GM19240 (cell line): ENCODE data around the gene KHDC4.

Experiments
- DNase-seq: peaks from one replicate; pipeline ENCODE4 v3.0.0; 2011; ENCODE audit warnings: low spot score; ENCODE audit not compliant: insufficient read length

Gene KHDC4

GRCh38 chr1:155969377-155969791 lies 35.2 kb upstream of the KHDC4 start:
- no peak for DNase-seq

GRCh38 chr1:155968670-155969069 lies 34.5 kb upstream of the KHDC4 start:
- no peak for DNase-seq

GRCh38 chr1:155968051-155968400 lies 33.8 kb upstream of the KHDC4 start:
- DNase-seq: no peak

- DNase-seq: no peak
These were observed 33.3 kb upstream of the KHDC4 start for GRCh38 chr1:155967341-155968050.

GRCh38 chr1:155966750-155967149 lies 32.5 kb upstream of the KHDC4 start:
- no peak for DNase-seq

GRCh38 chr1:155966135-155966534 lies 31.9 kb upstream of the KHDC4 start:
- DNase-seq: no peak

- no peak for DNase-seq
These were observed 30.0 kb upstream of the KHDC4 start for GRCh38 chr1:155964193-155964592.

- no peak for DNase-seq
These were observed 28.5 kb upstream of the KHDC4 start for GRCh38 chr1:155962599-155963211.

GRCh38 chr1:155961937-155962336 lies 27.7 kb upstream of the KHDC4 start:
- no peak for DNase-seq

- no peak for DNase-seq
These were observed 26.0 kb upstream of the KHDC4 start for GRCh38 chr1:155960081-155960745.

- DNase-seq: no peak
These were observed 23.2 kb upstream of the KHDC4 start for GRCh38 chr1:155957411-155957915.

- no peak for DNase-seq
These were observed 20.4 kb upstream of the KHDC4 start for GRCh38 chr1:155954645-155955044.

- no peak for DNase-seq
These were observed 18.3 kb upstream of the KHDC4 start for GRCh38 chr1:155952505-155952890.

GRCh38 chr1:155951753-155952504 lies 17.7 kb upstream of the KHDC4 start:
- no peak for DNase-seq

- no peak for DNase-seq
These were observed 16.6 kb upstream of the KHDC4 start for GRCh38 chr1:155950829-155951228.

- no peak for DNase-seq
These were observed 13.5 kb upstream of the KHDC4 start for GRCh38 chr1:155947741-155948140.

GRCh38 chr1:155947292-155947691 lies 13.1 kb upstream of the KHDC4 start:
- no peak for DNase-seq

GRCh38 chr1:155946633-155947219 lies 12.5 kb upstream of the KHDC4 start:
- no peak for DNase-seq

- no peak for DNase-seq
These were observed 10.2 kb upstream of the KHDC4 start for GRCh38 chr1:155944444-155944799.

- no peak for DNase-seq
These were observed 8.4 kb upstream of the KHDC4 start for GRCh38 chr1:155942578-155943141.

GRCh38 chr1:155941845-155942531 lies 7.8 kb upstream of the KHDC4 start:
- DNase-seq: no peak
